ENCODE data around the gene FOXA2. TPM values are rescaled to one million over a fixed set of nuclear protein-coding genes. Genes with fewer than 3 reads are reported as not detected.

FOXA2 gene
- polyA plus RNA-seq, 1 donor from 2014 or later, result not detected

DNA sequence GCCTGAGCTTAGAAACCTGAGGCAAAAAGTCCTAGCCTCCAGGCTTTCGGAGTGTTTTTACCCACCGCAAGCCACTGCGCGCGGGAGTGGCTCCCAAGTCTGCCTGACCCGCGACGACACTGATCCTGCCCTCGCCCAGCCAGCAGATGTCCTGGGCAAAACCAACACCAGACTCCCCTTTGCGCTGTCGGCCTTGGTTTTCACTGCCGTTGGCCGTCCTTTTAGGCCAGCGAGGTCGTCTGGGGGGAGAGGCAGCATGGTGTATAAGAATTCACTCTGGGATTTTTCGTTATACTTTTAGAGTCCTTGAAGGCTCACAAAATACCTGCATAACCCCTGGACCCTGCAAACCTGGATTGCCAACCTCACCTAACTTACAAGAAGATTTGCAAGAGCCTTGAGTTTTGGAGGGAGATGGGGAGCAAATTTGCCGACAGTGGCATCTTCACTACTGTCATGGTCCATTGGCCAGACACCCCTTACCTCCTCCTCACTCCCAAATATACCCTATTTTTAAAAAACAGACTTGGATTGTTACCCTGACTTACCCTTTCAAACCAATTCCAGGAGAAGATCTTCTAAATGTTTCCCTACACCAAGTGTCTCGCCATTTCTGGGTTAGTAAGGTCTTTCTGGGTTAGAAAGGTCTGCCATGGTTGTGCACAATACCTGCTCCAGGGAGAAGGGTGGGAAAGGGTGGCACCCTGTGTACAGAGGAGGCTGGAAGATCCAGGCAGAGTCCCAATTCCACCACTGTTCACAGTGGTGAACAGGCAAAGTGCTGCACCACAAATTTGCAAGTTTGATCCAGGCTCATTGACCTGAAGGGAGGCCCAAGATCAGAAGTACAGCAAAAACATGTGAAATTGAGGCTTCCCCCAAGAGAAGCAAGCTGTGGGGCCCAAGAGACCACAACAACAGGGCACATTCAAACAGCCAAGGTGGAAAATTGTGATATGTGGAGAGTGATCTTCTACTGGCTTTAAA is 4.4 kb downstream of the FOXA2 start:
- no peaks in the 10 kb centered on the region for H3K9me2 ChIP-seq (ENCODE audit: insufficient read depth, low read length)
- H4K20me1 ChIP-seq (ENCODE audit: insufficient read depth), result no peaks in the 10 kb centered on the region
- no peak overlapping the region for H3K4me2 ChIP-seq (ENCODE audit: low read length)

DNA sequence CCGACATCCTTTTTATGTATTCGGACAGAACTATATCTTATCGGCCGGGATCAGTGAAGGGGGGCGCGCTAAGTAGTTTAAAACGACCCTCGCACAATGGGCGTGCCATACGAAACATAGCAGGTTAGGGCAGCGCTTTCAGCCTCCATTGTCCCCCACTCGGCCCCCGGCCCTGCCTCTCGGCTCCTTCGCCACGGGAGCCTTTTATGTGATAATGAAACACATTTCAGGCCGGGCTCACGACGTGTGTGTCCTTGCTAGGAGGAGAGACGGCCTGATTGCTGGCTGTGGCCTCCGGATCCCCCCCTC is 5.3 kb downstream of the FOXA2 start:
- H3K4me2 ChIP-seq (ENCODE audit: low read length), result no peak overlapping the region
- no peaks in the 10 kb centered on the region for H3K9me2 ChIP-seq (ENCODE audit: insufficient read depth, low read length)
- H4K20me1 ChIP-seq (ENCODE audit: insufficient read depth), result no peaks in the 10 kb centered on the region
- no peaks in the 10 kb centered on the region for H3F3A ChIP-seq (ENCODE audit: insufficient read depth, low read length, poor library complexity, severe bottlenecking)
- H3K9me3 ChIP-seq (ENCODE audit: low read length), result no peaks in the 10 kb centered on the region
- H3K4me3 ChIP-seq (ENCODE audit: low read length), result no peak overlapping the region
- H3K27ac ChIP-seq (ENCODE audit: low read length), result no peak overlapping the region
- H3K79me2 ChIP-seq (replicated peaks; ENCODE audit: insufficient read depth, low read length), result no peaks in the 10 kb centered on the region
- H2AFZ ChIP-seq (ENCODE audit: low read depth, low read length), result no peak overlapping the region
- no peak overlapping the region for H3K9ac ChIP-seq (ENCODE audit: low read length)
- TF ChIP-seq MXI1 (conservative IDR thresholded peaks at IDR 0.05; ENCODE audit: poor library complexity, severe bottlenecking) (no peak), TAF1 (IDR thresholded peaks at IDR 0.05; ENCODE audit: low read depth) (no peak), EZH2 (IDR thresholded peaks at IDR 0.05; ENCODE audit: borderline replicate concordance, insufficient read depth, low read length, poor library complexity, severe bottlenecking) (no peak), EP300 (conservative IDR thresholded peaks at IDR 0.05; ENCODE audit: poor library complexity, severe bottlenecking) (no peak), SMC3 (conservative IDR thresholded peaks at IDR 0.05; ENCODE audit: poor library complexity) (no peak), RAD21 (conservative IDR thresholded peaks at IDR 0.05) (no peak)
- TF ChIP-seq, protein P1, sequence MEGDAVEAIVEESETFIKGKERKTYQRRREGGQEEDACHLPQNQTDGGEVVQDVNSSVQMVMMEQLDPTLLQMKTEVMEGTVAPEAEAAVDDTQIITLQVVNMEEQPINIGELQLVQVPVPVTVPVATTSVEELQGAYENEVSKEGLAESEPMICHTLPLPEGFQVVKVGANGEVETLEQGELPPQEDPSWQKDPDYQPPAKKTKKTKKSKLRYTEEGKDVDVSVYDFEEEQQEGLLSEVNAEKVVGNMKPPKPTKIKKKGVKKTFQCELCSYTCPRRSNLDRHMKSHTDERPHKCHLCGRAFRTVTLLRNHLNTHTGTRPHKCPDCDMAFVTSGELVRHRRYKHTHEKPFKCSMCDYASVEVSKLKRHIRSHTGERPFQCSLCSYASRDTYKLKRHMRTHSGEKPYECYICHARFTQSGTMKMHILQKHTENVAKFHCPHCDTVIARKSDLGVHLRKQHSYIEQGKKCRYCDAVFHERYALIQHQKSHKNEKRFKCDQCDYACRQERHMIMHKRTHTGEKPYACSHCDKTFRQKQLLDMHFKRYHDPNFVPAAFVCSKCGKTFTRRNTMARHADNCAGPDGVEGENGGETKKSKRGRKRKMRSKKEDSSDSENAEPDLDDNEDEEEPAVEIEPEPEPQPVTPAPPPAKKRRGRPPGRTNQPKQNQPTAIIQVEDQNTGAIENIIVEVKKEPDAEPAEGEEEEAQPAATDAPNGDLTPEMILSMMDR (IDR thresholded peaks at IDR 0.05; ENCODE audit: poor library complexity, severe bottlenecking), result no peak
- H3K36me3 ChIP-seq (ENCODE audit: insufficient read depth, low read length), result no peaks in the 10 kb centered on the region
- H3K27me3 ChIP-seq (ENCODE audit: insufficient read depth, low read depth, low read length), result peaks cover 100% of the 10 kb centered on the region

More for the DNA sequence above, 4.4 kb downstream of the FOXA2 start:
- H3K9ac ChIP-seq (ENCODE audit: low read length), result no peak overlapping the region
- no peak overlapping the region for H3K27ac ChIP-seq (ENCODE audit: low read length)
- no peaks in the 10 kb centered on the region for H3F3A ChIP-seq (ENCODE audit: insufficient read depth, low read length, poor library complexity, severe bottlenecking)
- H3K4me3 ChIP-seq (ENCODE audit: low read length), result no peak overlapping the region
- no peaks in the 10 kb centered on the region for H3K36me3 ChIP-seq (ENCODE audit: insufficient read depth, low read length)
- no peaks in the 10 kb centered on the region for H3K79me2 ChIP-seq (replicated peaks; ENCODE audit: insufficient read depth, low read length)
- H3K9me3 ChIP-seq (ENCODE audit: low read length), result no peaks in the 10 kb centered on the region
- peaks cover 98% of the 10 kb centered on the region for H3K27me3 ChIP-seq (ENCODE audit: insufficient read depth, low read depth, low read length)
- H2AFZ ChIP-seq (ENCODE audit: low read depth, low read length), result no peak overlapping the region
- TF ChIP-seq POLR2AphosphoS5 (IDR thresholded peaks at IDR 0.05), result peak; percentile 17
- TF ChIP-seq RAD21 (conservative IDR thresholded peaks at IDR 0.05), result no peak

DNA sequence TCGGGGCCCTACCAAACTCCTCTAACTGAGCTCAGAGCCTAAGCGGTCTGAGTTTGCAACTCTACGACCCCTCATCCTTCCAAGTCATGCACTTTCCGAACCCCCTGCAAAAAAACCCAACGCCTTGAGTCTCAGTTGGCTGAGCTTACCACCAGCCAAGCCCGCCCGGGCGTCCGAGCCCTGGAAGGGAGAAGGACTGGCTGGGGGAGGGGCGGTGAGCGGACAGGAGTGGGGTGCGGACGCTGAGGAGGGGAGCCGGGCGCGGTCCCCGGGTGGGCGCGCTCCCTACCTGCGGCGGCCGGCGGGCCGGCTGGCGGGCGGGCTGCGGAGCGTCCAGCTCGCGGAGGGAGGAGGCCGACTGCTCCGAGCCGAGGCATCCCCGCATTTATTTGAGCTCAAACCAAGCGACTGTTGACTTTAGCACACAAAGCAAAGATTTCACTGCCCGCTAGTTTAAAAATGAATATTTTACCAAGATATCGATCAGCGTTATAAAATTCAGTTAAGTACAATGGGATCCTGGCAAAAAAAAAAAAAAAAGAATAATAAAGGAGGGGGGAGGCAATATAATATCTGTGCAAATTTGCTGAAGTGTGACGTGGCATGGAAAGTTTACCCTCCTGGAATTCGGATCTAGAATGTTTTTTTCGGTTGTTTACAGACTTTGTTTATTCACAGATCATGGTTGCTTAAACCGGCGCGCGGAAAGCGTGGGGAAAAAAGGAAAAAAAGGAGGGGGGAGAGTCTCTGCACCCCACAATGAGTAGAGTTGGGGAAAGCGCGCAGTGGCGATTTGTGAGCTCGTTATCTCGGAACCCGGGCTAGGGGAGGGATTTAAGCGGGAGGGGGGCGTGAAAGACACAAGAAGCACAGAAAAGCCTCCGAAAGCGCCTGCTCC is 5.9 kb downstream of the FOXA2 start:
- no peak overlapping the region for H3K9ac ChIP-seq (ENCODE audit: low read length)
- H3K36me3 ChIP-seq (ENCODE audit: insufficient read depth, low read length), result no peaks in the 10 kb centered on the region
- H3K27me3 ChIP-seq (ENCODE audit: insufficient read depth, low read depth, low read length), result peaks cover 100% of the 10 kb centered on the region
- H3F3A ChIP-seq (ENCODE audit: insufficient read depth, low read length, poor library complexity, severe bottlenecking), result no peaks in the 10 kb centered on the region
- H4K20me1 ChIP-seq (ENCODE audit: insufficient read depth), result no peaks in the 10 kb centered on the region
- H3K9me3 ChIP-seq (ENCODE audit: low read length), result no peaks in the 10 kb centered on the region
- H3K4me2 ChIP-seq (ENCODE audit: low read length), result no peak overlapping the region
- no peak overlapping the region for H3K27ac ChIP-seq (ENCODE audit: low read length)
- no peaks in the 10 kb centered on the region for H3K79me2 ChIP-seq (replicated peaks; ENCODE audit: insufficient read depth, low read length)
- no peaks in the 10 kb centered on the region for H3K9me2 ChIP-seq (ENCODE audit: insufficient read depth, low read length)
- H3K4me3 ChIP-seq (ENCODE audit: low read length), result no peak overlapping the region
- H2AFZ ChIP-seq (ENCODE audit: low read depth, low read length), result no peak overlapping the region
- TF ChIP-seq, protein P2, sequence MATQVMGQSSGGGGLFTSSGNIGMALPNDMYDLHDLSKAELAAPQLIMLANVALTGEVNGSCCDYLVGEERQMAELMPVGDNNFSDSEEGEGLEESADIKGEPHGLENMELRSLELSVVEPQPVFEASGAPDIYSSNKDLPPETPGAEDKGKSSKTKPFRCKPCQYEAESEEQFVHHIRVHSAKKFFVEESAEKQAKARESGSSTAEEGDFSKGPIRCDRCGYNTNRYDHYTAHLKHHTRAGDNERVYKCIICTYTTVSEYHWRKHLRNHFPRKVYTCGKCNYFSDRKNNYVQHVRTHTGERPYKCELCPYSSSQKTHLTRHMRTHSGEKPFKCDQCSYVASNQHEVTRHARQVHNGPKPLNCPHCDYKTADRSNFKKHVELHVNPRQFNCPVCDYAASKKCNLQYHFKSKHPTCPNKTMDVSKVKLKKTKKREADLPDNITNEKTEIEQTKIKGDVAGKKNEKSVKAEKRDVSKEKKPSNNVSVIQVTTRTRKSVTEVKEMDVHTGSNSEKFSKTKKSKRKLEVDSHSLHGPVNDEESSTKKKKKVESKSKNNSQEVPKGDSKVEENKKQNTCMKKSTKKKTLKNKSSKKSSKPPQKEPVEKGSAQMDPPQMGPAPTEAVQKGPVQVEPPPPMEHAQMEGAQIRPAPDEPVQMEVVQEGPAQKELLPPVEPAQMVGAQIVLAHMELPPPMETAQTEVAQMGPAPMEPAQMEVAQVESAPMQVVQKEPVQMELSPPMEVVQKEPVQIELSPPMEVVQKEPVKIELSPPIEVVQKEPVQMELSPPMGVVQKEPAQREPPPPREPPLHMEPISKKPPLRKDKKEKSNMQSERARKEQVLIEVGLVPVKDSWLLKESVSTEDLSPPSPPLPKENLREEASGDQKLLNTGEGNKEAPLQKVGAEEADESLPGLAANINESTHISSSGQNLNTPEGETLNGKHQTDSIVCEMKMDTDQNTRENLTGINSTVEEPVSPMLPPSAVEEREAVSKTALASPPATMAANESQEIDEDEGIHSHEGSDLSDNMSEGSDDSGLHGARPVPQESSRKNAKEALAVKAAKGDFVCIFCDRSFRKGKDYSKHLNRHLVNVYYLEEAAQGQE (IDR thresholded peaks at IDR 0.05; ENCODE audit: borderline replicate concordance), result no peak
- peak; percentile 51 for TF ChIP-seq EZH2 (IDR thresholded peaks at IDR 0.05; ENCODE audit: borderline replicate concordance, insufficient read depth, low read length, poor library complexity, severe bottlenecking)
